ENCODE data around the gene SSBP3. TPM values are rescaled to one million over a fixed set of nuclear protein-coding genes. Genes with fewer than 3 reads are reported as not detected.
"Not testable (repeated sequence)": the region's sequence is repeated elsewhere in the genome, so short reads cannot be mapped to it uniquely, and the experiment has no call there.

Gene SSBP3
- total RNA-seq, 1 donor from 2014 or later, result 84.1 TPM

DNA sequence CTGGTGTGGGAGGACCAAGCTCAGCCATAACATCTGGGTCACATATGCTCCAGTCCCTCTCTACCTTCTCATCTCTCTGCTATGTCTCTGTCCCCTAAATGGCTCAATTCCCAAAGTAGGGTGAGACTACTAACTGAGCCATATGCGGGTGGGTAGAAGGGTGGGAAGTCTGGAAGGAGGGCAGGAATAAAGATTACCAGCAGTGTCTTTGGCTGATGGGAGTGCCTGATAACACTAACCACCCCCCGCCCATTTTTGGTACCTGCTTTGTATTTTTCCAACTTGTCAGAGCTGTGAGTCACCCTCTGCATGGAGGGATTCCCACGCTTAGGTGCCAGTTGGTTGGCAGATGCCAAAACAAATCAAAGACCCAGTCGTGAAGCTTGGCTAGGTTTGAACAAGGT lies 14.9 kb upstream of the SSBP3 start:
- Mint-ChIP-seq H3K27ac (no peak overlapping the region), H3K4me1 (peaks cover 8% of the 10 kb centered on the region), H3K36me3 (ENCODE audit: low read depth) (no peaks in the 10 kb centered on the region), H3K27me3 (peaks cover 12% of the 10 kb centered on the region), H3K4me3 (no peak overlapping the region), H3K9me3 (no peaks in the 10 kb centered on the region)
- intact Hi-C loops (cut with micrococcal nuclease), result no loop called here
- no peak for DNase-seq

DNA sequence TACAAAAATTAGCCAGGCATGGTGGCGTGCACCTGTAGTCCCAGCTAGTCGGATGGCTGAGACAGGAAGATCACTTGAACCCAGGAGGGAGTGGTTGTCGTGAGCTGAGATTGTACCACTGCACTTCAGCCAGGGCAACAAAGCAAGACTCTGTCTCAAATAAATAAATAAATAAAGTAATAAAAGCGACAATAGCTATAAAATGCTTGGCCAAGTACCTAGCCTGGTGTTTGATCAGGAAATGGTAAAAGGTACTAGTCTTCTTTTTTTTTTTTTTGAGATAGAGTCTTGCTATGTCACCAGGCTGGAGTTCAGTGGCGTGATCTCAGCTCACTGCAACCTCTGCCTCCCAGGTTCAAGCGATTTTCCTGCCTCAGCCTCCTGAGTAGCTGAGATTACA lies 12.4 kb upstream of the SSBP3 start:
- H3K36me3 Mint-ChIP-seq (ENCODE audit: low read depth); H3K27ac Mint-ChIP-seq; H3K9me3 Mint-ChIP-seq; intact Hi-C loops (cut with micrococcal nuclease); DNase-seq; H3K4me3 Mint-ChIP-seq: not testable (repeated sequence)
- Mint-ChIP-seq H3K4me1 (peaks cover 11% of the 10 kb centered on the region), H3K27me3 (peaks cover 17% of the 10 kb centered on the region)

DNA sequence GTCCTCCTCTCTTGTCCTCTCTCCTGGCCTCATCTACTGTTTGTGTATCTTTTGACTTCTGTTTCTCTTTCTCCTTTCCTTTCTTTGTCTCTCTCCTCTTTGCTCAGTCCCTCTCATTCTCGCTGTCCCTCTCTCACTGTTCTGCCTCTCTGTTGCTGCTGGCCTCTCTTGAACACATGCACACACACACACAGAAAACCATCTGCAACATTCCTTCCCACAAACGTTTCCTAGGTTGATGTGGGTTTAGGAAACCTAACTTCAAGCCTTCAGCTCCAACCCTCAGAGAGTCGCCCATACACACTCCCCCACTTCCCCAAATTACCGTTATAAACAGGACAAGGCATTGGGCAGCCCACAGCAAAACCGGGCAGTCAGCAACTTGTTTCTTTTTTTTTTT lies 10.9 kb upstream of the SSBP3 start:
- Mint-ChIP-seq H3K4me1 (peaks cover 21% of the 10 kb centered on the region), H3K9me3 (no peaks in the 10 kb centered on the region), H3K36me3 (ENCODE audit: low read depth) (no peaks in the 10 kb centered on the region), H3K27me3 (peaks cover 17% of the 10 kb centered on the region), H3K27ac (peak overlapping the region; percentile 0), H3K4me3 (no peak overlapping the region)
- intact Hi-C loops (cut with micrococcal nuclease), result no loop called here
- no peak for DNase-seq

DNA sequence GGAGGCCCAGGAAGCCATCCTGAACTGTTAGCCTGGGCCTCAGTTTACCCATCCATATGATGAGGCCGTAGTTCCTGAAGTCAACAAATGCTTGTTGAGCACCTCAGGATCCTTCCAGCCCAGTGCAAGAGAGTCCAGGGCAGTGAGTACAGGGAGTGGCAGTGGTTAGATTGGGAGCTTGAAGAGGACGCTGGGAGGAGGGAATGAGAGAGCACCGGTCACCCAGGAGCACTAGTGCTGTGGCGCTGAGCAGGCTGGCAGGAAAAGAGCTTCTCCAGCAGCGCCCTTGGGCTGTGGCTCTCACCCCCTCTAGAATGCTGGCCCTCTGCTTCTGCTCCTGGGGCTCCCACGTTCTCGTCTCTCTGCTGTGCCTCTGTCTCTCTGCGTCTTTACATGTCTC lies 10.2 kb upstream of the SSBP3 start:
- H3K9me3 Mint-ChIP-seq, result no peaks in the 10 kb centered on the region
- intact Hi-C loops (cut with micrococcal nuclease), result no loop called here
- DNase-seq, result no peak
- H3K27ac Mint-ChIP-seq, result peak overlapping the region; percentile 10
- H3K36me3 Mint-ChIP-seq (ENCODE audit: low read depth), result no peaks in the 10 kb centered on the region
- H3K4me3 Mint-ChIP-seq, result no peak overlapping the region
- H3K4me1 Mint-ChIP-seq, result peaks cover 21% of the 10 kb centered on the region
- peaks cover 16% of the 10 kb centered on the region for H3K27me3 Mint-ChIP-seq

DNA sequence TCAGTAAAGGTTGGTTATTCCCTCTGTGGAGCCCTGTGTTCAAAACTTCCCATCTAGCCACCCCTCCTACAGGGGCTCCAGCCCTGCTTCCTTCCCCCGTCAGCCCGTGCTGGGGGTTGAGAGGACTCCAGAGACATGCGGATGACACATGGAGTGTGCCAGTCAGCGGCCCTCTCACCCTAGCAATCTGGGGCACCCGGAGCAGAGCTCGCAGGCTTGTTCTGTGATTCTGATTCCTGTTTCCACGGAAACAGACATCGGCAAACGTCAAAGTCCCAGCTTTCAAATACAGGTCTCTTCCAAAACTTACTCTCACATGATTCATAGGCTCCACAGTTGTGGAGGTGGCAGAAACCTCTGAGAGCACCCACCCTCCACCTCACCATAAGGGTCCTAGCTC lies 9.8 kb upstream of the SSBP3 start:
- DNase-seq, result no peak
- Mint-ChIP-seq H3K4me3 (no peak overlapping the region), H3K4me1 (peaks cover 22% of the 10 kb centered on the region), H3K9me3 (no peaks in the 10 kb centered on the region), H3K27me3 (peaks cover 15% of the 10 kb centered on the region), H3K27ac (no peak overlapping the region), H3K36me3 (ENCODE audit: low read depth) (no peaks in the 10 kb centered on the region)
- intact Hi-C loops (cut with micrococcal nuclease), result no loop called here

DNA sequence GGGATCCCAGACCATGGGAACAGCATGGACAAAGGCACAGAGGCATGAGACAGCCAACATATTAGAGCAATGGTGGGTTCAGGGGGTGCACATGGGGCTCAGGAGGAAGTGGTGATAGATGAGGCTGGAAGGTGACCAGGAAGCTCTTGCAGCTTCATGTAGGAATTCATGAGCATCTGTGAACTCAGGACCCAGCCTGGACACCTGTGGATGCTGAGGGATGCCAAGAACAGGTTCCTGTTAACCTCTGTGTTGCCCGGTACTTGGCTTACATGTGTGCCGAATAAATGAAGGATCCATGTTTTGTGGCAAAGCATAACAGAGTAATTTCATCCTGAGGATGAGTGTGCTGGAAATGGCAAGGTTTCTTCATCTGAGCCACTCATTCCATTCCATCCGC lies 9.3 kb upstream of the SSBP3 start:
- no peak for DNase-seq
- intact Hi-C loops (cut with micrococcal nuclease), result no loop called here
- H3K27me3 Mint-ChIP-seq, result peaks cover 15% of the 10 kb centered on the region

DNA sequence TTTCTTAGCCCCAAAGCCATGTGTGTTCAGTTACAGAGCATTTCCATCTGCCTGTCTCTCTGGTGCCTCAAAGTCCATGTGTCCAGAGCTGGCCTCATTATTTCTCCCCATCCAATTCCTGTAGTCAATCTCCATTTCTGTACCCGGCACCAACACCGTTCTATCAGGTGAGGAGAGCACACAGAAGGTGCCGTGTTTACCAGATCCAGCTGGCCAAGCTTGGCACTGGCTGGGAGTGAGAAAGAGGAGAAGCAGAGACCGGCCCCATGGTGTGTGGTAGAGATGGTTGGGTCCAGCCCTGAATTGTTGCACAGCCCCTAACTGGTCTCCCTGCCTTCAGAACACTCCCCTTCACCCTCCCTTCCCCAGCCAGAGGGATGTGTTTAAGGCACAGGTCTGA lies 7.5 kb upstream of the SSBP3 start:
- Mint-ChIP-seq H3K4me1 (peaks cover 39% of the 10 kb centered on the region), H3K27ac (peak overlapping the region; percentile 84), H3K27me3 (peaks cover 15% of the 10 kb centered on the region), H3K4me3 (peak overlapping the region; percentile 87), H3K9me3 (no peaks in the 10 kb centered on the region), H3K36me3 (ENCODE audit: low read depth) (peaks cover 2% of the 10 kb centered on the region)
- DNase-seq, result no peak
- intact Hi-C loops (cut with micrococcal nuclease), result no loop called here

More for the DNA sequence above, 9.3 kb upstream of the SSBP3 start:
- no peak overlapping the region for H3K4me3 Mint-ChIP-seq
- H3K9me3 Mint-ChIP-seq, result no peaks in the 10 kb centered on the region
- peaks cover 26% of the 10 kb centered on the region for H3K4me1 Mint-ChIP-seq
- H3K27ac Mint-ChIP-seq, result no peak overlapping the region
- H3K36me3 Mint-ChIP-seq (ENCODE audit: low read depth), result no peaks in the 10 kb centered on the region

DNA sequence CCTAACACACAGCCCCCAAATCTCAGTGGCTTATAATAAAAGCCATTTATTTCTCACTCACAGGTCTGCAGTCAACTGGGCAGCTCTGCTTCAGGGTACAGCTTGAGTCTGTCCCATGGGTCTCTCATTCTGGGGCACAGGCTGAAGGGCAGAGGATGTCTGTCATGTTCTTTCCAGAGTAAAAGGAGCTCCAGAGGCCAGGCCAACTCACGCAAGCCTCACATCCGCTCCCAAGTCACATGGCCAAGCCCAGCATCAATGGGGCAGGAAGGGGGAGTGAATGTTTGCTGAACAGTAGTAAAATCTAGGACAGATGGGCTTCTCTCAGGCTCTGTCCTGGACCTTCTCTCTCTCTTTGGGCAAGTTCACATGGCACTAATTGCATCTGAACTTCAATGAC lies 7.1 kb upstream of the SSBP3 start:
- Mint-ChIP-seq H3K27me3 (peaks cover 15% of the 10 kb centered on the region), H3K4me3 (peak overlapping the region; percentile 87), H3K4me1 (peaks cover 44% of the 10 kb centered on the region), H3K9me3 (no peaks in the 10 kb centered on the region), H3K27ac (peak overlapping the region; percentile 84), H3K36me3 (ENCODE audit: low read depth) (peaks cover 2% of the 10 kb centered on the region)
- intact Hi-C loops (cut with micrococcal nuclease), result no loop called here
- DNase-seq, result peak; percentile 81

DNA sequence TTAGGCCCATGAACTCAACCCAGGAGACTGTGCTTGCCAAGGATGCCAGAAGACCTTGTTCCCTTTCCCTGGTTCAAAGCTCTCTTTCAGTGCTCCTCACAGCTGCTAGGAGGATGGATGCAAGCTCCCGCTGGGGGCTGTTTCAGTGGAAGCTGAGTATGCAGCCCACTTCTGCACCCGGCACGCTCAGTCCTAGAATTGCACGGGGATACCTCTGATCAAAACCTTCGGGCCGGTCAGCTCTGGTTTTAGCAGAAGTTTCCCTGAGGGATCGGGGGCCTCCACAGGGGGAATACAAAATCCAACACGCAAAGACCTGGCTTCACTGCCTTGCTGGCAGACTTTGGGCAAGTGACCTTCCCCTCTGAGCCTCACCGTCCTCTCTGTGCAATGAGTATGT lies 4.2 kb upstream of the SSBP3 start:
- intact Hi-C loops (cut with micrococcal nuclease), result no loop called here
- peaks cover 2% of the 10 kb centered on the region for H3K36me3 Mint-ChIP-seq (ENCODE audit: low read depth)
- no peak overlapping the region for H3K4me3 Mint-ChIP-seq
- peaks cover 42% of the 10 kb centered on the region for H3K4me1 Mint-ChIP-seq
- H3K27ac Mint-ChIP-seq, result no peak overlapping the region
- DNase-seq, result no peak
- H3K27me3 Mint-ChIP-seq, result peaks cover 6% of the 10 kb centered on the region
- no peaks in the 10 kb centered on the region for H3K9me3 Mint-ChIP-seq

DNA sequence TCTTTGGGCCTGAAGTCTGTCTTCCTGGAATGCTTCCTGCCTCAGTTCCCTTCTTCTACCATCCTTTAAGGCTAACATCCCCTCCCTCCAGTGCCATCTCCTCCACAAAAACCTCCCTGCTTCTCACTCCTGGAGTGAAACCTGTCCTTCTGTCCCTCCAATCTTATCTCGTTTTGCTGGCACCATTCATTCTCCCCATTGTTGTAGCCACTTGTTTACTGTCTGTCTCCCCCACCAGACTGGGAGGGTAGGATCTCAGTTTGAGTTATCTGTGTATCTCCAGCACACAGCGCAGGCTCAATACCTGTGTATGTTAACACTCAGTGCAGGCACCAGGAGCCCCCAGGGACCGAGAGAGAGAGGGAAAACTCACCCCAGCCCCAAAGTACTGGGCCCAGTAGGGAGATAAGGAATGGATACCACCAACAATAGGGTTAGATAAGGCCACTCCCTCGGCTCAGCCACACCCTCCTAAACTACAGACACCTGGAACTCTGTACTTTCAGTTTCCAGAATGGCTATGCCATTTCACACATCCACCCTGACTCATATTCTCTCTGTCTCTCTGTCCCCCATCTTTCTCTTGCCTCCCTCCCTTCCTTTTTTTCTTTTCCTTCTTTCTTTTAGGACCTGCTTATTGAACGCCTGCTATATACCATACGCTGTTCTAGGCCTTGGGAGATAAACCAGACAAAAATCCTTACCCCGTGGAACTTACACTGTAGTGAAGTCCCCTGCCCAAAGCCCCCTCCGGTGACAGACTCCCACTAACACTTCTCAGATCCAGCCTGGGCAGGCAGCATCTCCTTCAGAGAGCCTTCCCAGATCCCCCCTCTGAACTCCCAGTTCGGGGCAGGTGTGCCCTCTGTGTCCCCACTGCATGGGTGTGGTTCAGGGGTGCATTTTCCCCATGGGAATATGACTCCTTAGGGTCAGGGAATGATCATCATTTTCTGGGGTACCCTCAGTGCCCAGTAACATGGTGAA lies 3.3 kb upstream of the SSBP3 start:
- peak; percentile 85 for DNase-seq
- intact Hi-C loops (cut with micrococcal nuclease), result loop anchor here (5.0 to 10.0 kb wide), 4 partner anchors 337 to 995 kb away; partner anchors contain the start of gene NDC1
- peaks cover 46% of the 10 kb centered on the region for H3K4me1 Mint-ChIP-seq
- H3K4me3 Mint-ChIP-seq, result peak overlapping the region; percentile 93
- peak overlapping the region; percentile 96 for H3K27ac Mint-ChIP-seq
- H3K36me3 Mint-ChIP-seq (ENCODE audit: low read depth), result peaks cover 2% of the 10 kb centered on the region
- H3K27me3 Mint-ChIP-seq, result peaks cover 3% of the 10 kb centered on the region
- no peaks in the 10 kb centered on the region for H3K9me3 Mint-ChIP-seq

DNA sequence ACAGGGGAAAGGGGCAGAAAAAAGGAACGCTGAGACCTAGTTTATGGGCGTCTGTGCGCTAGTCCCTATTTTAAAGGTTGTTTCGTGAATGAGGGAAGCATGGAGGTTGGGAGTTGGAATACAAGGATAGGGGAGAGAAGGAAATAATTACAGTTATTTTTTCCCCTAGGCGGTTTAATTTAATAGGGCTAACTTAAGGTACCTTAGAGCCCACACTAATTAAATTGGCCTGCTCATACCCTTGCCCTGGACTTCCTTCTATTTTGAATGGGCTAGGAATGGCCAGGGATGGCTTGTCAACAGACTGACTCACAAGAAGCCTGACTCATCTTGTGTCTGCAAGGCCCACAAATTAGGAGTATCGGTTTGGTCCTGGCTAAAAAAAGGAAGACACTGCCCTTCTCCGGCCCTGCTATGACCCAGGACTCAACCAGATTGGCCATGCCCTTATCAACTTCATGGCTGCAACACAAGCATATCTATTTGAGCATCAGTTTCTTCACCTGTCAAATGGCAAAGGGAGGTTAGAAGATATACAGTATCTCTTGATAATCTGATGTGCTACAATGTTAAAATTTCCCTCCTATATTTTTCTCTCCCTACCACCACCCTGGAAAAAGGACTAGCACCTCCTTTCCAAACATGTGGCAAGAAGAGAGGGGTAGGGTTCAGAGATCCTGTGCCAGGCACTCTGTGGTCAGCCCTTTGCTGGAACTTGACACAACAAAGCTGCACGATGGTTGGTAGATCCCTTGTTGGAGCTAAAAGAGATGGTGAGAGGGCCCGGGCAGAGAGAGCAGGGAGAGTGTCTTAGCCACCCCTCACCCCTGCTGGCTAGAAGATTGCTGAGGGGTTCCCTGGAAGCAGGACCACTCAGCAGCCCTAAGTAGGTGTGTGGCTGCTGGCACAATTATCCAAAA lies 2.2 kb upstream of the SSBP3 start:
- peak; percentile 68 for DNase-seq
- H3K27ac Mint-ChIP-seq, result peak overlapping the region; percentile 96
- intact Hi-C loops (cut with micrococcal nuclease), result loop anchor here (5.0 to 10.0 kb wide), 4 partner anchors 336 to 994 kb away; partner anchors contain the start of gene NDC1
- no peaks in the 10 kb centered on the region for H3K9me3 Mint-ChIP-seq
- H3K36me3 Mint-ChIP-seq (ENCODE audit: low read depth), result peaks cover 12% of the 10 kb centered on the region
- H3K27me3 Mint-ChIP-seq, result no peaks in the 10 kb centered on the region
- peak overlapping the region; percentile 93 for H3K4me3 Mint-ChIP-seq
- peaks cover 53% of the 10 kb centered on the region for H3K4me1 Mint-ChIP-seq

DNA sequence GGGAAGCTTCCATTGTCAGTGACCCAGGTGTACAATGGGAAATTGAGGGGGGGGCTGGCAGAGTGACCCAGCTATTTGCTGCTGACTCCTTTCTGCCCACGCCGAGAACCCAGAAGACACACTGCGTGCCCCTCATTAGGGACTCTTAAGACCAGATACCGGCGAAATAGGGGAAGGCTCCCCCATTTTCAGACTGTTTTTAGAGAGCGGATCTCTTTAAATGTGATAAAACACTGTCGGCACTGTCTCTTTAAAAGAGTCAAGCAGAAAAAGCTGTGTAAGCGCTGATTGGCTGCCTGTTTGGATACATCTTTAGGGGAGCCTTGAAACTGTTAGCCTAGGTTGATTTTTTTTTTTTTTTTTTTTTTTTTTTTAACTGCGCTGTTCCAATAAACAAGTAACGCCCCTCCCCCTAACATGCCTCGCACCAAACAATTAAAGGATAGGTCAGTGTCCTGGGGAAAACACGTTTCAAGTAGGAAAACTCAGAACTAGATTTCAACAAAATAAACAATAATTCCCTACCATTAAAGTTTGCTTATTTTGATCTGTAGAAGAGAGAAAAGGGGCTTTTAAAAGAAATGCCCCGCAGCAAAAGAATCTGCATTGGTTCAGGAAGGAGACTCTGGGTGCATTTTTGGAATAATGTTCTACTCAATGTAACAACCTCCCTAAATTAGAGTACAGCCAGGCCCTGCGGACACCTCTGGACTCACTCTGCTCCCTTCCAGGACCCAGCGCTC lies 1.4 kb upstream of the SSBP3 start:
- intact Hi-C loops (cut with micrococcal nuclease), result loop anchor here (1.0 to 10.0 kb wide), 11 partner anchors 8 to 993 kb away; partner anchors contain the start of genes CYB5RL, MRPL37, NDC1 and TCEANC2
- Mint-ChIP-seq H3K4me1 (peaks cover 56% of the 10 kb centered on the region), H3K27me3 (no peaks in the 10 kb centered on the region), H3K4me3 (peak overlapping the region; percentile 93), H3K9me3 (no peaks in the 10 kb centered on the region), H3K27ac (peak overlapping the region; percentile 96), H3K36me3 (ENCODE audit: low read depth) (peaks cover 20% of the 10 kb centered on the region)
- DNase-seq, result peak; percentile 91

DNA sequence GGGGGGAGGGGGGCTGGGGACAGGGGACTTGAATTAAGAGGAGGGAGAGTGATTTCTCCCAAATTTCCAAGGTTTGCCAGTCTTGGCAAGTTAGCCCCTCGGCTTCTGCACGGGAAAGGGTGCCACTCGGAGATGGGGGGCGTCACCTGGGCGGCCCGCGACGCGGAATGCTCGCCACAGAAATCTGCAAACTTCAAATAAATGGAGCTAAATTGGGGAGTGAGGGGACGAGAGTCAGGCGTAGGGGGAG lies 885 bp upstream of the SSBP3 start:
- no peaks in the 10 kb centered on the region for H3K9me3 Mint-ChIP-seq
- peaks cover 25% of the 10 kb centered on the region for H3K36me3 Mint-ChIP-seq (ENCODE audit: low read depth)
- no peaks in the 10 kb centered on the region for H3K27me3 Mint-ChIP-seq
- H3K27ac Mint-ChIP-seq, result peak overlapping the region; percentile 96
- peaks cover 59% of the 10 kb centered on the region for H3K4me1 Mint-ChIP-seq
- peak overlapping the region; percentile 93 for H3K4me3 Mint-ChIP-seq
- no peak for DNase-seq
- intact Hi-C loops (cut with micrococcal nuclease), result loop anchor here (1.0 to 10.0 kb wide), 11 partner anchors 8 to 992 kb away; partner anchors contain the start of genes CYB5RL, MRPL37, NDC1 and TCEANC2
